Measurements from ENCODE around the gene ZNF804B.

Gene ZNF804B

DNA sequence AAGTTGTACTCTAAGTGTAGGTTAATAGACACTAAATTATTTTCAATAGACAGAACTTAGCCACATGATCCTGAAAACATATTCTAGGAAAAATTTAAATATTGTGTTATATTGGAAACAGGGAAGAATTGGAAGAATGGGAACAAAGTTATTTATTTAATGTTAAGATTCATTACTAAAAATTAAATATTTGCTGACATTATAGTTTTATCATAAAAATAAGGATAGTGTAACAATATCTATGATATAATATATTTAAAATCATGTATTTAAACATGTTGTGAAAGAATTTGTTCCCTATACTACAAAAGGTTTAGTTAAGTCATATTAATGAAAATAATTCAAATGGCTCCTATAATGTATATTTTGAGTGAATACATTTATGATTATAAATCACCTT lies 156.1 kb downstream of the ZNF804B start:
- H3K27me3 ChIP-seq (replicated peaks; ENCODE audit: control insufficient read depth, insufficient read depth, low read length): no peaks in the 10 kb centered on the region
- H3K4me1 ChIP-seq (ENCODE audit: control insufficient read depth, insufficient read depth, low read length): no peaks in the 10 kb centered on the region
- no peak for DNase-seq (ENCODE audit: low read depth)
- no peaks in the 10 kb centered on the region for H3K9me3 ChIP-seq (ENCODE audit: control insufficient read depth, low read length)
- H3K9ac ChIP-seq (ENCODE audit: low read length): no peak overlapping the region
- no peaks in the 10 kb centered on the region for H3K36me3 ChIP-seq (ENCODE audit: control insufficient read depth, insufficient read depth, low read length, severe bottlenecking)
- no peak overlapping the region for H3K4me3 ChIP-seq (ENCODE audit: low read length)

DNA sequence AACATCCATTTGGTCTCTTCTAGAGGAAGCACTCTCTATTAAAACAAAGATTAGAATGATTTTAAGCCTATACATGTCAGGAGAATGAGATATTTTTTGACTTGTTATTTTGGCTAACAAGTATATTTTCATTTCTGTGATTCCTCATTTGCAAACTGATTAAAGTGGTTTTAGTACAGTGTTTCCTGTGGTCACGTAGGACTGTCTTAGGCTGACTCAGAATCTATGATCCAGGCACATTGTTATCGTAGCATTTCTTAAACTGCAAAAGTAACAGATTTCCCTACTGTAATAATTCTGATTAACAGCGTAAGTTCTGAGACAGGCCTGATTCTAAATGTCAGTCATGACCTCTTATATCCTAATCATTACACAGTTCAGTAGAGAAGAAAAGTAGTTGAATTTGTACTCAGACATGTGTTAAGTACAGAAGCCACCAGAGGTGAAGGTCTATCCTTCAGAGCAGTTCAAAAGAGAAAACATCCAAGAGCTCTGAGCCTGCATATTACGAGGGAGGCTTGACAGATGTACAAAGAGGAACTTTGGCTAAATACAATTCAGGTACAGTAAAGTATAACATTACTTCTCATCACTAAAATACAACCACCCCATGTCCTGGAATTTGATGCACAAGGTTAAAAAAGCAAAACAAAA lies 160.1 kb downstream of the ZNF804B start:
- H3K27me3 ChIP-seq (replicated peaks; ENCODE audit: control insufficient read depth, insufficient read depth, low read length): no peaks in the 10 kb centered on the region
- H3K36me3 ChIP-seq (ENCODE audit: control insufficient read depth, insufficient read depth, low read length, severe bottlenecking): no peaks in the 10 kb centered on the region
- no peak overlapping the region for H3K9ac ChIP-seq (ENCODE audit: low read length)
- no peaks in the 10 kb centered on the region for H3K9me3 ChIP-seq (ENCODE audit: control insufficient read depth, low read length)
- no peak for DNase-seq (ENCODE audit: low read depth)
- H3K4me3 ChIP-seq (ENCODE audit: low read length): no peak overlapping the region
- no peaks in the 10 kb centered on the region for H3K4me1 ChIP-seq (ENCODE audit: control insufficient read depth, insufficient read depth, low read length)

- no peaks in the 10 kb centered on the region for H3K9me3 ChIP-seq (ENCODE audit: control insufficient read depth, low read length)
- H3K4me3 ChIP-seq (ENCODE audit: low read length): no peak overlapping the region
- no peaks in the 10 kb centered on the region for H3K27me3 ChIP-seq (replicated peaks; ENCODE audit: control insufficient read depth, insufficient read depth, low read length)
- H3K36me3 ChIP-seq (ENCODE audit: control insufficient read depth, insufficient read depth, low read length, severe bottlenecking): no peaks in the 10 kb centered on the region
- no peak overlapping the region for H3K9ac ChIP-seq (ENCODE audit: low read length)
- no peak for DNase-seq (ENCODE audit: low read depth)
- H3K4me1 ChIP-seq (ENCODE audit: control insufficient read depth, insufficient read depth, low read length): peaks cover under 1% of the 10 kb centered on the region
Observed at GRCh38 chr7:88922944-88923343, 163.4 kb downstream of the ZNF804B start.

DNA sequence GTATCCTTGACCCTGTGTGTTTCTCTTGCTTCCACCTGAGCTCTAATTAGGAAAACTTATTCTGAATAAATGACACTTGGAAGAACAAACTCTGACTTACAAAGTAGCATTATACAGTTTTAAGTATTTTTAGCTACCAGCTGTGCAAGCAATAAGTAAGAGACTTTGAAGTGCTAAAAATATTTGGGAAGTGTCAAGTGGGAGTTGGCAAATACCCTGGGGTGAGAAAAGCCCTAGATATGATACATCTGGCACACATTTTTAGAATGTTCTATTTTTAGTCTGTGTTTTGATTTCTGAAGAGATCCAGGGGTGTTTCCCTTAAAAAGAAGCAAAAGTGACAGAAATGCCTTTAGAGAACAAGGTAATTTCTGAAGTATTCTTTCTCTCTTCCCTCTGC lies 168.8 kb downstream of the ZNF804B start:
- Histone ChIP-seq H3K4me3 (ENCODE audit: low read length) (no peak overlapping the region), H3K9me3 (ENCODE audit: control insufficient read depth, low read length) (no peaks in the 10 kb centered on the region), H3K4me1 (ENCODE audit: control insufficient read depth, insufficient read depth, low read length) (peaks cover 11% of the 10 kb centered on the region), H3K27me3 (replicated peaks; ENCODE audit: control insufficient read depth, insufficient read depth, low read length) (no peaks in the 10 kb centered on the region), H3K9ac (ENCODE audit: low read length) (no peak overlapping the region), H3K36me3 (ENCODE audit: control insufficient read depth, insufficient read depth, low read length, severe bottlenecking) (no peaks in the 10 kb centered on the region)
- DNase-seq (ENCODE audit: low read depth): no peak

DNA sequence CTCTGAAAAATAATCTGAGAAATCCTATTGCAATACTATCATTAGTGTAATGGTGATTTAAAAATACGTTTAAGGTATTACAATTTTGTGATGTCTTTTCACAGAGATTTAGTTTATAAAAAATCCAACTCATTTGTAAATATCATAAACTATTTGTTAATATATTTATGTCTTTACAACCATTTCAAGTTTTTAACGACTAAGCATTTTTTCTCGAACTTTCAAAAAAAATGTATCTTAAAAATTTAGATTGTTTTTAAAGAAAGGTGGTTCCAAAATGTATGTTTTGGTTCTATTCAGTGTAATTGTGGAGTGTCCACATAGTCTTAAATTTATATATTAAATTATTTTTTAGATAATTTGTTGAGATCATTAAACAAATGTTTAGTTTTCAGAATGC lies 170.2 kb downstream of the ZNF804B start:
- no peaks in the 10 kb centered on the region for H3K36me3 ChIP-seq (ENCODE audit: control insufficient read depth, insufficient read depth, low read length, severe bottlenecking)
- DNase-seq (ENCODE audit: low read depth): no peak
- no peaks in the 10 kb centered on the region for H3K9me3 ChIP-seq (ENCODE audit: control insufficient read depth, low read length)
- no peaks in the 10 kb centered on the region for H3K27me3 ChIP-seq (replicated peaks; ENCODE audit: control insufficient read depth, insufficient read depth, low read length)
- peaks cover 11% of the 10 kb centered on the region for H3K4me1 ChIP-seq (ENCODE audit: control insufficient read depth, insufficient read depth, low read length)
- no peak overlapping the region for H3K9ac ChIP-seq (ENCODE audit: low read length)
- H3K4me3 ChIP-seq (ENCODE audit: low read length): no peak overlapping the region

- H3K9me3 ChIP-seq (ENCODE audit: control insufficient read depth, low read length): no peaks in the 10 kb centered on the region
- no peaks in the 10 kb centered on the region for H3K36me3 ChIP-seq (ENCODE audit: control insufficient read depth, insufficient read depth, low read length, severe bottlenecking)
- H3K4me3 ChIP-seq (ENCODE audit: low read length): no peak overlapping the region
- H3K27me3 ChIP-seq (replicated peaks; ENCODE audit: control insufficient read depth, insufficient read depth, low read length): no peaks in the 10 kb centered on the region
- no peak for DNase-seq (ENCODE audit: low read depth)
- H3K4me1 ChIP-seq (ENCODE audit: control insufficient read depth, insufficient read depth, low read length): peaks cover 8% of the 10 kb centered on the region
- no peak overlapping the region for H3K9ac ChIP-seq (ENCODE audit: low read length)
Observed at GRCh38 chr7:88933285-88933684, 173.8 kb downstream of the ZNF804B start.

GRCh38 chr7:88942815-88943501 lies 183.5 kb downstream of the ZNF804B start:
- H3K36me3 ChIP-seq (ENCODE audit: control insufficient read depth, insufficient read depth, low read length, severe bottlenecking): no peaks in the 10 kb centered on the region
- H3K4me1 ChIP-seq (ENCODE audit: control insufficient read depth, insufficient read depth, low read length): no peaks in the 10 kb centered on the region
- H3K27me3 ChIP-seq (replicated peaks; ENCODE audit: control insufficient read depth, insufficient read depth, low read length): no peaks in the 10 kb centered on the region
- no peak overlapping the region for H3K9ac ChIP-seq (ENCODE audit: low read length)
- DNase-seq (ENCODE audit: low read depth): no peak
- no peaks in the 10 kb centered on the region for H3K9me3 ChIP-seq (ENCODE audit: control insufficient read depth, low read length)
- no peak overlapping the region for H3K4me3 ChIP-seq (ENCODE audit: low read length)

- DNase-seq (ENCODE audit: low read depth): no peak
- Histone ChIP-seq H3K27me3 (replicated peaks; ENCODE audit: control insufficient read depth, insufficient read depth, low read length) (no peaks in the 10 kb centered on the region), H3K4me3 (ENCODE audit: low read length) (no peak overlapping the region), H3K4me1 (ENCODE audit: control insufficient read depth, insufficient read depth, low read length) (no peaks in the 10 kb centered on the region), H3K9me3 (ENCODE audit: control insufficient read depth, low read length) (no peaks in the 10 kb centered on the region), H3K9ac (ENCODE audit: low read length) (no peak overlapping the region), H3K36me3 (ENCODE audit: control insufficient read depth, insufficient read depth, low read length, severe bottlenecking) (no peaks in the 10 kb centered on the region)
Observed at GRCh38 chr7:88951826-88952225, 192.3 kb downstream of the ZNF804B start.

DNA sequence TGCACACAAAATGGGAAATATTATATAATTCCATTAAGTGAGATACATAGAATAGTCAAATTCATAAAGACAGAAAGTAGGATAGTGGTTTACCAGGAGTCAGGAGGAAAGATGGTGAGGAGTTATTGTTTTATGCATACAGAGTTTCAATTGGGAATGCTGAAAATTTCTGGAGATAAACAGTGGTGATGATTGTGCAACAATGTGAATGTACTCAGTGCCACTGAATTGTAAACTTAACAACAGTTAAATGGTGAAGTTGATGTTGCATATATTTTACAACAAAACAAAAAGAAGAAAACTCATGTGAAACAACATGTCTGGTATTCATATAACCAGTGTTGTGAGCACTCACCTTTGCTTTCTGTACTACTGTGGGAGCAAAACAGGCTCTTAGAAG lies 204.9 kb downstream of the ZNF804B start:
- Histone ChIP-seq H3K4me3 (ENCODE audit: low read length) (no peak overlapping the region), H3K36me3 (ENCODE audit: control insufficient read depth, insufficient read depth, low read length, severe bottlenecking) (no peaks in the 10 kb centered on the region), H3K4me1 (ENCODE audit: control insufficient read depth, insufficient read depth, low read length) (no peaks in the 10 kb centered on the region), H3K27me3 (replicated peaks; ENCODE audit: control insufficient read depth, insufficient read depth, low read length) (no peaks in the 10 kb centered on the region), H3K9ac (ENCODE audit: low read length) (no peak overlapping the region), H3K9me3 (ENCODE audit: control insufficient read depth, low read length) (no peaks in the 10 kb centered on the region)
- no peak for DNase-seq (ENCODE audit: low read depth)

GRCh38 chr7:88965371-88965770 lies 205.9 kb downstream of the ZNF804B start:
- Histone ChIP-seq H3K36me3 (ENCODE audit: control insufficient read depth, insufficient read depth, low read length, severe bottlenecking) (no peaks in the 10 kb centered on the region), H3K4me3 (ENCODE audit: low read length) (no peak overlapping the region), H3K9me3 (ENCODE audit: control insufficient read depth, low read length) (no peaks in the 10 kb centered on the region), H3K27me3 (replicated peaks; ENCODE audit: control insufficient read depth, insufficient read depth, low read length) (no peaks in the 10 kb centered on the region), H3K4me1 (ENCODE audit: control insufficient read depth, insufficient read depth, low read length) (no peaks in the 10 kb centered on the region), H3K9ac (ENCODE audit: low read length) (no peak overlapping the region)
- no peak for DNase-seq (ENCODE audit: low read depth)

- no peaks in the 10 kb centered on the region for H3K27me3 ChIP-seq (replicated peaks; ENCODE audit: control insufficient read depth, insufficient read depth, low read length)
- no peak for DNase-seq (ENCODE audit: low read depth)
- no peaks in the 10 kb centered on the region for H3K9me3 ChIP-seq (ENCODE audit: control insufficient read depth, low read length)
- no peak overlapping the region for H3K9ac ChIP-seq (ENCODE audit: low read length)
- no peaks in the 10 kb centered on the region for H3K36me3 ChIP-seq (ENCODE audit: control insufficient read depth, insufficient read depth, low read length, severe bottlenecking)
- H3K4me3 ChIP-seq (ENCODE audit: low read length): no peak overlapping the region
- H3K4me1 ChIP-seq (ENCODE audit: control insufficient read depth, insufficient read depth, low read length): no peaks in the 10 kb centered on the region
Observed at GRCh38 chr7:88967432-88967831, 207.9 kb downstream of the ZNF804B start.

- Histone ChIP-seq H3K27me3 (replicated peaks; ENCODE audit: control insufficient read depth, insufficient read depth, low read length) (no peaks in the 10 kb centered on the region), H3K4me1 (ENCODE audit: control insufficient read depth, insufficient read depth, low read length) (no peaks in the 10 kb centered on the region), H3K4me3 (ENCODE audit: low read length) (no peak overlapping the region), H3K36me3 (ENCODE audit: control insufficient read depth, insufficient read depth, low read length, severe bottlenecking) (no peaks in the 10 kb centered on the region), H3K9me3 (ENCODE audit: control insufficient read depth, low read length) (no peaks in the 10 kb centered on the region), H3K9ac (ENCODE audit: low read length) (no peak overlapping the region)
- no peak for DNase-seq (ENCODE audit: low read depth)
Observed at GRCh38 chr7:88969167-88969566, 209.7 kb downstream of the ZNF804B start.

Measured in adipocyte (in vitro differentiated cells).